Common myeloid progenitor, CD34-positive (primary cell): ENCODE measurements around the gene WDR90.

Experiments used
- CTCF ChIA-PET: fragments of 350-600 bp; sonication (Branson Sonifier 250); formaldehyde crosslinking; loops from one replicate; lab custom pipeline; 2021; ENCODE audit warnings: antibody characterized with exemption; lab: Charles Lee
- POLR2A ChIA-PET: fragments of 350-600 bp; sonication (Branson Sonifier 250); formaldehyde crosslinking; loops from one replicate; lab custom pipeline; 2021; ENCODE audit warnings: antibody characterized with exemption; lab: Charles Lee
- DNase-seq, 3 donors: peaks; one replicate each; pipeline versions ENCODE4 v3.0.0 to v3.0.0-alpha.2; 2013
- H3K27ac ChIP-seq, 2 experiments: 1 replicate in 1 of 2; 2 replicates in 1 of 2; pipeline ENCODE4 v1.7.0; 2013; ENCODE audit warnings: inconsistent platforms in 2 of 2, low read length in 2 of 2, mild to moderate bottlenecking in 2 of 2, low read depth in 1 of 2, moderate library complexity in 1 of 2; ENCODE audit not compliant: severe bottlenecking in 2 of 2, insufficient read depth in 1 of 2, poor library complexity in 1 of 2
- H3K27me3 ChIP-seq, 5 experiments: replicated peaks in 2 of 5; 1 replicate in 3 of 5; 2 replicates in 2 of 5; pipeline versions ENCODE4 v1.6.1 to v1.7.0; 2013; ENCODE audit warnings: low read length in 4 of 5, mild to moderate bottlenecking in 2 of 5, moderate library complexity in 2 of 5, inconsistent platforms in 1 of 5; ENCODE audit not compliant: insufficient read depth in 5 of 5, control insufficient read depth in 4 of 5
- H3K36me3 ChIP-seq, 4 experiments: 1 replicate in 2 of 4; 2 replicates in 2 of 4; pipeline versions ENCODE4 v1.6.1 to v1.7.0; 2013; ENCODE audit warnings: low read length in 3 of 4, control low read depth in 1 of 4, mild to moderate bottlenecking in 1 of 4; ENCODE audit not compliant: control insufficient read depth in 4 of 4, insufficient read depth in 4 of 4
- H3K4me1 ChIP-seq, 4 experiments: 1 replicate in 3 of 4; 2 replicates in 1 of 4; pipeline versions ENCODE4 v1.6.1 to v1.7.1; 2013; ENCODE audit warnings: low read length in 3 of 4, mild to moderate bottlenecking in 3 of 4, control low read depth in 1 of 4, inconsistent platforms in 1 of 4, moderate library complexity in 1 of 4; ENCODE audit not compliant: control insufficient read depth in 4 of 4, insufficient read depth in 4 of 4; ENCODE audit errors: control extremely low read depth in 1 of 4
- H3K4me3 ChIP-seq, 7 experiments: 1 replicate in 4 of 7; 2 replicates in 3 of 7; pipeline versions ENCODE4 v1.5.1 to v1.7.0; 2013; ENCODE audit warnings: mild to moderate bottlenecking in 7 of 7, low read length in 6 of 7, moderate library complexity in 6 of 7, inconsistent platforms in 2 of 7, low read depth in 2 of 7, control low read depth in 1 of 7; ENCODE audit not compliant: insufficient read depth in 4 of 7, control insufficient read depth in 1 of 7; ENCODE audit errors: extremely low read depth in 1 of 7
- H3K9me3 ChIP-seq, 5 experiments: 1 replicate in 4 of 5; 2 replicates in 1 of 5; pipeline versions ENCODE4 v1.6.1 to v1.7.1; 2013; ENCODE audit warnings: low read length in 4 of 5, mild to moderate bottlenecking in 2 of 5, inconsistent platforms in 1 of 5, low read depth in 1 of 5, moderate library complexity in 1 of 5; ENCODE audit not compliant: control insufficient read depth in 4 of 5, insufficient read depth in 2 of 5; ENCODE audit errors: control extremely low read depth in 1 of 5
- WGBS: methylation state at CpG from one replicate; pipeline ENCODE4 v1.1.5; 2013; ENCODE audit not compliant: insufficient coverage; 5-methylcytosine and 5-hydroxymethylcytosine counted together

Gene WDR90

DNA sequence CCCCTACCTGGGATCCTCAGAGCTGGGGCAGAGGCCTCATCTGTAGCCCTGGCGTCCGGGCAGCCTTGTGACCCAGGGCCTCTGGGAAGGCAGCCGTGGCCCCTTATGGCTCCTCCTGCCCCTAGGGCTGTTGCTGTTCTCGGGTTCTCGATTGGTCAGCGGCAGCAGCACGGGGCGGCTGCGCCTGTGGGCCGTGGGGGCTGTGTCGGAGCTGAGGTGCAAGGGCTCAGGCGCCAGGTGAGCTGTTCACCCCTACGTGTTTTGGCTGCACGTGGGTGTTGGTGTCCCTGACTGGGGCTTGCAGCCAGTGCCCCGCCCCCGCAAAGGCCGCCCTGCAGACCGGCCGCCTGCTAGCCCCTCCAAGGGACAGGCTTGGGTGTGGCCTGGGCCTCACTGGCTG is 12.9 kb downstream of the WDR90 start:
- H3K36me3 ChIP-seq, result peaks cover 0 to 39% (median 12%) of the 10 kb centered on the region in 4 experiments
- no peaks in the 10 kb centered on the region for H3K9me3 ChIP-seq
- no peaks in the 10 kb centered on the region for H3K27me3 ChIP-seq
- H3K27ac ChIP-seq, result no peak overlapping the region
- POLR2A ChIA-PET, result no interaction called here
- DNase-seq, result no peak
- H3K4me1 ChIP-seq, result peaks cover 0 to 19% (median 16%) of the 10 kb centered on the region in 4 experiments
- no peak overlapping the region for H3K4me3 ChIP-seq
- WGBS, result over 99% methylated on average over 19 of the region's 19 CpGs
- CTCF ChIA-PET, result interaction anchor here (0.8 to 1.7 kb wide), 7 partner anchors 9 to 87 kb away, joined by 3 to 5 read pairs (median 4); no protein-coding TSS in a partner anchor

DNA sequence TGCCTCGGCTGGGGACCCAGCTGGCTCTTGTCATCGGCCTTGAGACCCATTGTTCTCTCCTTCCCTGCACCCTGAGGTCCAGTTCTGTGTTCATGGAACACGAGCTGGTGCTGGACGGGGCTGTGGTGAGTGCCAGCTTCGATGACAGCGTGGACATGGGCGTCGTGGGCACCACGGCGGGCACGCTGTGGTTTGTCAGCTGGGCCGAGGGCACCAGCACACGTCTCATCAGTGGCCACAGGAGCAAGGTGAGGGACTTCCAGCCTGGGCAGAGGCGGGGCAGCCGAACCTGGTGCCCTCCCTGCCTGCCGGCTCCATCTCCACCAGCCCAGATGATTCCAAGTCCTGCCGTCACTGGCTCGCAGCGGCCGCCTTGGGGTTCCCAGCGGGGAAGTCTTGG is 13.4 kb downstream of the WDR90 start:
- Histone ChIP-seq H3K36me3 (peaks cover 0 to 38% (median 11%) of the 10 kb centered on the region in 4 experiments), H3K9me3 (no peaks in the 10 kb centered on the region), H3K27me3 (no peaks in the 10 kb centered on the region), H3K27ac (no peak overlapping the region), H3K4me3 (no peak overlapping the region), H3K4me1 (peaks cover 0 to 24% (median 19%) of the 10 kb centered on the region in 4 experiments)
- DNase-seq, result no peak
- ChIA-PET POLR2A (no interaction called here), CTCF (interaction anchor here (1.1 to 1.6 kb wide), 2 partner anchors 20 to 26 kb away, joined by 3 to 5 read pairs; no protein-coding TSS in a partner anchor)
- 96% methylated on average over 15 of the region's 21 CpGs for WGBS

DNA sequence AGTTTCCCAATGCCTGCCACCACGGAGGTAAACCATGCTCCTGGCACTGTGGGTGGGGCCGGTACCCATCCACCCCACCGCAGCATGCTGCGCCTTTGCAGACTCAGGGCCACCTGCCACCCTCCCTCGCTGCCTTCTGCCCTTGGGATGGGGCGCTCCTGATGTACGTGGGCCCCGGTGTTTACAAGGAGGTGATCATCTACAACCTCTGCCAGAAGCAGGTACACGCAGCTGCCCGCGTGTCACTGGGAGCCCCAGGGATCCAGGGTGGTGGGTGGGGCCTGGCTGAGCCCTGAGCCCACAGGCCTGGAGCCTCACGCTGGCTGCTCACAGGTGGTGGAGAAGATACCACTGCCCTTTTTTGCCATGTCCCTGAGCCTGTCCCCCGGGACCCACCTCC is 17.4 kb downstream of the WDR90 start:
- 98% methylated on average over 12 of the region's 13 CpGs for WGBS
- Histone ChIP-seq H3K27ac (no peak overlapping the region), H3K27me3 (no peaks in the 10 kb centered on the region), H3K4me1 (peaks cover 0 to 21% (median 18%) of the 10 kb centered on the region in 4 experiments), H3K4me3 (no peak overlapping the region), H3K36me3 (peaks cover 2 to 44% (median 23%) of the 10 kb centered on the region in 4 experiments), H3K9me3 (no peaks in the 10 kb centered on the region)
- CTCF ChIA-PET, result interaction anchor here (0.8 to 2.4 kb wide), 5 partner anchors 9 to 22 kb away, joined by 3 to 8 read pairs (median 4); partner anchors contain the start of gene RHBDL1
- POLR2A ChIA-PET, result no interaction called here
- no peak for DNase-seq

DNA sequence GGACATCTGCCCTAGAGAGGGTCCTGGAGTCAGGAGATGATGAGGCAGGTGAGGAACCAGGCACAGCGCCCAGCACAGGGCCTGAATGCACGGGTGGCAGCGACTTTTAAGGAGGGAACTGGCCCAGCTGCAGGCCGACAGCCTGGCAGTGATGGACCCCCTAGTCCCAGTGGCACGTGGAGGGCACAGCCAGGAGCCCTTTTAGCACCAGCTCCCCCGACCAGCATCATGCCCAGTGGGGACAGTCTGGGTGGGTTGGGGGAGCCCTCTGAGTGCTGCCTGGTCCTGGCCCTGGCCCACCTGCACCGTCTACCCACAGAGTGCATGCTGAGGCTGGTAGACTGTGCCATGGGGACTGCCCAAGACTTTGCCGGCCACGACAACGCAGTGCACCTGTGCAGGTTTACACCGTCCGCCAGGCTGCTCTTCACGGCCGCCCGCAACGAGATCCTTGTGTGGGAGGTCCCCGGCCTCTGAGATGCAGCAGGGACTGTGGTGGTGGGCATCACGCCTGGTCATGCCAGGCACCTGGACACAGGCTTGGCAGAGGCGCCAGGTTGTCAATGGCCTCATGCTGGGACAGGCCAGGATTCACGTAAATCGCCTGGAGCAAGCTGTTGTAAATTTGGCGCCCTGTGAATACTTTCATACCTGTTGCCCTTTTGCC is 18.1 kb downstream of the WDR90 start:
- ChIA-PET CTCF (interaction anchor here (0.8 to 2.4 kb wide), 9 partner anchors 9 to 93 kb away, joined by 3 to 8 read pairs (median 3); partner anchors contain the start of genes METTL26, RHBDL1 and WDR90), POLR2A (no interaction called here)
- peak overlapping the region in 1 of 2 experiments; percentile 76 for H3K27ac ChIP-seq
- H3K27me3 ChIP-seq, result no peaks in the 10 kb centered on the region
- H3K36me3 ChIP-seq, result peaks cover 2 to 49% (median 27%) of the 10 kb centered on the region in 4 experiments
- 95% methylated on average over 19 of the region's 22 CpGs for WGBS
- no peak for DNase-seq
- peak overlapping the region in 1 of 7 experiments; percentile 59 for H3K4me3 ChIP-seq
- H3K4me1 ChIP-seq, result peaks cover 0 to 20% (median 16%) of the 10 kb centered on the region in 4 experiments
- H3K9me3 ChIP-seq, result no peaks in the 10 kb centered on the region

DNA sequence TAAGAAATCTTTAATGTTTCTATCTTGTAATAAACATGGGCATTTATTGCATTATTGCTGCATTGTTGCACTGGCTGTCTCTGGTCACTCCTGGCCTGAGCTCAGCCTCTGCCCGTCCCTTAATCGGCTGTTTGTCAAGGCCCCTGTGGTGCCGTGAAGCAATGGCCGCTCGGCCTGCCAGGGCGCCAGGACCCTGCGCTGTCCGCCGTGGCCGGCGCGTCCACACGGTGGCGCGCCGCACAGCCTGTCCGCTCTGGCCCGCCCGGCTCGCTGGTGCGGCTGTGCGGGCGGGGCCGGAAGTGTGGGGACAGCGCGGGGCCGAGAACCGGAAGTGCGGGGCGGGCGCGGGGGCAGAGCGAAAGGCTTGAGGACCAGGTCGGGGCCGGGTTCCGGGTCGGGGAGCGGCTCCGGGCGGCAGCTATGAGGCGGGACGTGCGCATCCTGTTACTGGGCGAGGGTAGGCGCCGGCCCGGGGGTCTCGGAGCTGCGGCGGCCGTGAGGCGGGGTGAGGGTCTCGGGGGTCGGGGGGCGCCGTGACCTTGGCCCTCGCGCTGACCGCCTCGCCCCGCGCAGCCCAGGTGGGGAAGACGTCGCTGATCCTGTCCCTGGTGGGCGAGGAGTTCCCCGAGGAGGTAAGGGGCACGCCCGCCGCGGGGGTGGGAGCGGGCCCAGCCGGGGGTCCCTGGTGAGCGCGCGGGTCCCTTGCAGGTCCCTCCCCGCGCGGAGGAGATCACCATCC is 18.8 kb downstream of the WDR90 start, which contains the start of gene RHOT2:
RHOT2 (plus strand) TSS at position 353 of the 739 bp plus-strand sequence; CDS start at position 421, 68 bp downstream.
- POLR2A ChIA-PET, result no interaction called here

DNA sequence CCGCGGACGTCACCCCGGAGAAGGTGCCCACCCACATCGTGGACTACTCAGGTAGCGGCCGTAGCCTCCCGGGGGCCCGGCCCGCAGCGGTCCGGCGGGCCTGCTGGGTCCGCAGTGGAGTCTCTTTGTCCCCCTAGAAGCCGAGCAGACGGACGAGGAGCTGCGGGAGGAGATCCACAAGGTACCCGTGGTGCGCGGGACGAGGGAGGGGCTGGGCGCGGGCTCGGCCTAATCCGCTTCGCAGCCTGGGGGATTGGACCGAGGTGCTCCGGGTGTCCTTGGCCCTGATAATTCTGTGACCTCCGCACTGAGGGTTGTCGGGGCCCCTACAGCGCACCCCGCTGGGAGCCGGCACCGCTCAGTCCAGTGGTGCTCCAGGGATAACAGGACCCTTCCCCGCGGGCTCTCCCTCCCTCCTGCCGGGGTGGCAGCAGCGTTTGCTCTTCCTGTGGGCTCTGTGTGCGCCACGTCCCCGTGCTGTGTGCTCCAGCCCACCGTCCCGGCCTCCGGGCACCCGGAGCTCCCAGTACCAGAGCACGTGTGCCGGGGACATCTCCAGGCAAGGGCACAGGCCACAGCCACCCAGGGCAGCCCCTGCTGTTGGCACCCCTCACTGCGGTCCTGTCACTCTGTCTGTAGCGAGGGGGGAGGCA is 19.5 kb downstream of the WDR90 start:
- POLR2A ChIA-PET, result no interaction called here
- no peaks in the 10 kb centered on the region for H3K27me3 ChIP-seq
- peaks cover 2 to 55% (median 34%) of the 10 kb centered on the region in 4 experiments for H3K36me3 ChIP-seq
- DNase-seq, result no peak
- CTCF ChIA-PET, result interaction anchor here (1.0 to 2.4 kb wide), 4 partner anchors 7 to 25 kb away, joined by 3 to 8 read pairs (median 4); partner anchors contain the start of gene RHBDL1
- WGBS, result 10% methylated on average over 50 of the region's 50 CpGs
- H3K4me3 ChIP-seq, result peak overlapping the region; percentile 61 to 92 (median 81)
- H3K9me3 ChIP-seq, result no peaks in the 10 kb centered on the region
- H3K4me1 ChIP-seq, result peaks cover 0 to 20% (median 16%) of the 10 kb centered on the region in 4 experiments
- peak overlapping the region in 1 of 2 experiments; percentile 76 for H3K27ac ChIP-seq

More for the DNA sequence above, 18.8 kb downstream of the WDR90 start, which contains the start of gene RHOT2:
- CTCF ChIA-PET, result interaction anchor here (0.8 to 2.4 kb wide), 8 partner anchors 8 to 94 kb away, joined by 3 to 8 read pairs (median 3); partner anchors contain the start of genes METTL26, RHBDL1 and WDR90
- peak within 1 kb of the TSS; percentile 61 to 92 (median 81) for H3K4me3 ChIP-seq
- H3K36me3 ChIP-seq, result peaks cover 2 to 49% (median 28%) of the 10 kb centered on the region in 4 experiments
- WGBS, result 0% methylated on average over 51 of the region's 78 CpGs
- H3K4me1 ChIP-seq, result peaks cover 0 to 20% (median 16%) of the 10 kb centered on the region in 4 experiments
- no peaks in the 10 kb centered on the region for H3K27me3 ChIP-seq
- peak within 1 kb of the TSS in 1 of 2 experiments; percentile 76 for H3K27ac ChIP-seq
- DNase-seq, result peak; percentile 90 to 94 (median 93)
- H3K9me3 ChIP-seq, result no peaks in the 10 kb centered on the region
